NCI-H2227 (cell line): Measurements from ENCODE around the gene FAM72A.
"Not testable (repeated sequence)": the region's sequence is repeated elsewhere in the genome, so short reads cannot be mapped to it uniquely, and the experiment has no call there.

ENCODE experiments used
- DNase-seq: peaks from one replicate; lab custom pipeline; 2025; ENCODE audit not compliant: unreplicated experiment; lab: John Stamatoyannopoulos, UW

The FAM72A gene

DNA sequence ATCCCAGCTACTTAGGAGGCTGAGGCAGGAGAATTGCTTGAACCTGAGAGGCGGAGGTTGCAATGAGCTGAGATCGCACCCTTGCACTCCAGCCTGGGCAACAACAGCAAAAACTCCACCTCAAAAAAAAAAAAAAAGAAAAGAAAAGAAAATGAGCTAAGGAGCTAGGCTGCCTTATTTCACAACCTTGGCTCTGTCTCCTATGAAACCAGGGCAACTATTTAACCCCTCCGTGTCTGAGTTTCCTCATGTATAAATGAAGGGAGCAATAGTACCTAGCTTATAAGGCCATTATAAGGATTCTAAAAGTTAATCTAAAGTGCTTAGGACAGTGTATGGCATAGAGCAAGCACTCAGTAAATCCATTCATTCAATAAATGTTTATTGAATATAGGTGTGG lies 32.8 kb downstream of the FAM72A start:
- DNase-seq: not testable (repeated sequence)

DNA sequence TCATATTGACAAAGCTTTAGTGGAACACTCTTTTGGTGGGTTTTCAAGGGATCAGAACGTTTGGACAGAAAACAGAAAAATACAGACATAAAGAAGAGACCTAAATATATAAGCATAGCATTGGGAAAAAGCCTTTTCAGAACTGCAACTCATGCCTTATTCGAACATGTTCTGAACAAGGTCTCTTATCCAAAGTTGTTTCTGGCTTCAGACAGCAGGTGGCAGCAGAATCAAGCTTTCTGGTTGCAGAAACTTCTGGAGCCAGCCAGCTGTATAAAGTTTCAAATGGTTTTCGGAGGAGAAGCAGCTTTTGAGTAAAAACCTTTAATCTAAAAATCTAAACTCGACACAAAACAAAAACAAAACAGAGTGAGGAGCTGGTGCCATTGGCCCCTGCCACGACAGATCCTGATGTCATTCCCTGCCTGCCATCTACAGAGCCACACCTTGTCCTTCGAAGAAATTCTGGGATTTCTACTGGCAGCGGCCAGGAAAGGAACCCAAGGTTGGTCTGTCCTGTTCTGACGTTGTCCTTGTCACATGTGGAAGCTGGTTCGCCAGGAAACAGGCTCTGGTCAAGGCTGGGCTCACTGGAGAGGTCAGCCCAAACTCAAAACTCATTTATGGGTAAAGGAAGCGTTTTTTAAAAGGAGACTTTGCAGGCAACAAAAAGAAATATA lies 35.1 kb downstream of the FAM72A start:
- DNase-seq: not testable (repeated sequence)

DNA sequence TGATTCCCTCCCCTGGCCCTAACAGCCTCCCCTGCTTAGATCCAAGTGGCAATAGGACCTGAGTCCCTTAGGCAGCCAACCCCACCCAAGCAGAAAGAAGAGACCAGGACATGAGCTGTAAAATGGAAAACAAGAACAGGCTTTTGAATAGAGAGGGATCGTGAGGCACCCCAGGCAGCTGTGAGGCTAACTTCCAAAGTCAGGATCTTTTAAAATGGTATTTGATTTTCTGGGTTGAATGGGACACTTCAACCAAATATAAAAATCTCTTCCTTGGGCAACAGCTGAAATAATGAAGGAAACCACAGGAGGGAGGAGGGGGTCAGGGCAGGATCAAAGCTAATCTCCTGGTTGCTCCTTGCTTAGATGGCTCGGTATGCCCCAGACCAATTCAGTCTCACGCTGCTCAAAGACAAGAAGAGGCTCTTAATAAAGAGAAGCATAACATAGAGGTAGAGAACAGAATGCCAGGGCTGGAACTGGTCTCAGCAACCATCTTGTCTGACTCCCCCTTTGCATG lies 56.8 kb downstream of the FAM72A start:
- peak; percentile 30 for DNase-seq

DNA sequence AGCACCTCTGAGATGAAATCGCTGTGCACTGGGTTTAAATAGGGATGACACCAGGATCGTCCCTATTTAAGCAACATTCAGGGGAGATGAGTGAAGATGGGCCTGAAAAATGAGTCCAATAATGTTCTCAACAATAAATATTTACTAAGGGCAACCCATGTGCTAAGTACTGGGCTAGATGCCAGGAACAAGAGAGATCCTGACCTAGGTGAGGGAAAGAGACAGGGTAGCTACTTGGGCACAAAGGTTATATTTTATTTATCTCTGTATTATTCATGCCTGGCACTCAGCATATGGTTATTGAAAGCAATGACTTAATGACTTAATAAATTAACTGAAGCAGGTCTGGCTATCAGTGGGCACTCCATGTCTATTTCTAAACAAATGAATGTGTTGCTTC lies 58.0 kb downstream of the FAM72A start:
- no peak for DNase-seq

GRCh38 chr1:206143537-206144172 lies 59.0 kb downstream of the FAM72A start:
- no peak for DNase-seq

DNA sequence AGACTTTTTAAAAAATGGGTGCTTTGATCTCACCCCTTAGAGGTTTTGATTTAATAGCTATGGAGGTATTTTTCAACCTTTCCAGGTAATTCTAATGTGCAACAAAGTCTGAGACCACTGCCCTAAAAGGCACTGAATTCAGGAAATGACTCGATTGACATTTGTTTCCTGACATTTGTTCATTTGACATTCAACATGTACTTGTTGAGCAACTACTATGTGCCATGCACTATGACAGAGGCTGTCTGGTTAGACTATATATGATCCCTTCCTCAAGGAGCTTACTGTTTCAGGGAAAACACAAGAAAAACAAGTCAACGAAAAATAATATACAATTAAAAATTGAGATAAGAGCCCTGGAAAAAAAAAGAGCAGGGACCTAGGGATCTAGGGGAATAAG lies 59.9 kb downstream of the FAM72A start:
- DNase-seq: no peak

DNA sequence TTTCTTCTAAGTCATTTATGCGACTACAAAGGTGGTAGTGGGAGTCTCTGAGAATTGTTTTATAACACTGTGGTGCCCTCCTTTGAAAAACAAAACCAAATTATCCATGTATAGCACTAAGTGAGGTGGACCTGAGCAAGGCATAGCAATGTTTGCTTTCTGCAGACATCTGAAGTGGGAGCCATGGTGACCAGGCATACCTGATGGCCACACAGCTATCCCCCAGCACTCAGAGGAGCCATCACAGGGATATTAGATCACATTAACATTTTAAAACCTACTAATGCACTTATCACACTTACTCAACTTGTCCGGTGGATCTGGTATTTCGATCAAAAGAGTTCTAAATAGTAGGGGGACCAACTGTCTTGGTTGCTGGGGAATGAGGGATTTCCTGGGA lies 60.6 kb downstream of the FAM72A start:
- no peak for DNase-seq

- no peak for DNase-seq
These were observed 66.4 kb downstream of the FAM72A start for GRCh38 chr1:206136241-206136640.
